Skin of body (tissue), 2 donors: ENCODE measurements around the gene WNT3. TPM values are rescaled to one million over a fixed set of nuclear protein-coding genes. Genes with fewer than 3 reads are reported as not detected.

Experiments used
- DNase-seq: peaks from one replicate; lab custom pipeline; 2025; lab: John Stamatoyannopoulos, UW
- total RNA-seq: library from RNA; depleted of rRNA; stranded (reverse); fragments of >200 nt; gene quantifications from one replicate; pipeline ENCODE4 v1.2.3, GENCODE V29; 2014

The WNT3 gene
- total RNA-seq, 1 donor from 2014 or later, result 10.5 TPM

- DNase-seq, result no peak
Observed at GRCh38 chr17:46733837-46734475, 84.5 kb downstream of the WNT3 start.

- DNase-seq, result peak; percentile 24
Observed at GRCh38 chr17:46732754-46733398, 85.6 kb downstream of the WNT3 start.

- DNase-seq, result no peak
Observed at GRCh38 chr17:46732160-46732559, 86.3 kb downstream of the WNT3 start.

- no peak for DNase-seq
Observed at GRCh38 chr17:46730679-46731078, 87.8 kb downstream of the WNT3 start.

- DNase-seq, result no peak
Observed at GRCh38 chr17:46730026-46730425, 88.5 kb downstream of the WNT3 start.

- no peak for DNase-seq
Observed at GRCh38 chr17:46727572-46728348, 90.7 kb downstream of the WNT3 start.

- no peak for DNase-seq
Observed at GRCh38 chr17:46726206-46726605, 92.3 kb downstream of the WNT3 start.

GRCh38 chr17:46722662-46723285 is 95.7 kb downstream of the WNT3 start:
- DNase-seq, result no peak

- no peak for DNase-seq
Observed at GRCh38 chr17:46720408-46720807, 98.1 kb downstream of the WNT3 start.

- no peak for DNase-seq
Observed at GRCh38 chr17:46719891-46720290, 98.6 kb downstream of the WNT3 start.

GRCh38 chr17:46717999-46718398 is 100.5 kb downstream of the WNT3 start:
- no peak for DNase-seq

Other genes with a start within 250 kb of the WNT3 start
- gene ARL17A, start 239.0 kb downstream of the WNT3 start, total RNA-seq, result 7.9 TPM
- 26.4 TPM for gene NSF, start 228.0 kb downstream of the WNT3 start, total RNA-seq
- not detected for gene WNT9B, start 32.9 kb upstream of the WNT3 start, total RNA-seq
- 38.1 TPM for gene GOSR2, start 104.5 kb upstream of the WNT3 start, total RNA-seq
- gene RPRML, start 160.6 kb upstream of the WNT3 start, total RNA-seq, result not detected